ENCODE data around the gene RLF. TPM values are rescaled to one million over a fixed set of nuclear protein-coding genes. Genes with fewer than 3 reads are reported as not detected.

RLF gene
- total RNA-seq, 2 experiments from 2014 or later: 42.7 to 44.8 TPM

DNA sequence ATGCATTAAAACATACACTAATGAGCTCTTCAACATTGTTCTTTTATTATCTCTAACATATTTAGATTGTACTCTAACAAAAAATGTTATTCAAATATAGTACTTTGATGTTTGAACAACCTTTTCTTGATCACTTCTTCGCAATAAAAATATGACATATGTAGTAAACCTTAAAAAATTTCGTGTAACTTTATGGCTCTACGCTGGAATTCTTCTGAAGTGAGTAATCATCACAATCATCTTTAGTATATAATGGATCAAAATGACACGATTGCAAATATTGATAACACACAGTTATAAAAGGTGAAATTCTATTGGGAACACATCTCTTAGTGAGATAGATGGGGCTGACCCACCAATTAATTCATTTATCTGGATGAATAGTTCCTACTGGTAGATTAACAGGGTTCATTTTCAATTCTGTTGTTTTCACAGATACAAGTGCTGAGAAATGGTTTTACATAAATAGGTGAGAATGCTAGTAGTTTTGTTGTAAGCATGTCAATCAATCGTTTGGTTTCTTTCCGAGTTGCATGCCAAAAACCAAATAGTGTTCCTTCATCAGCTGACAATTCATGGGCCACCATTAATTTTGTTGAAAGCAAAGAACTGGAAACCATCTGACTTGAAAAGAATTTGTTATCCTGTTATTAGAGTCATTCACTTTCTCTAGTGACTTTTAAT lies 95.4 kb downstream of the RLF start:
- peak overlapping the region; percentile 99 for H3K27ac Mint-ChIP-seq
- H3K4me1 ChIP-seq (ENCODE audit: insufficient read depth, low read length): peaks cover 27% of the 10 kb centered on the region
- POLR2A ChIA-PET: interaction anchor here (0.7 to 1.8 kb wide), 8 partner anchors 14 to 435 kb away, joined by 3 to 15 read pairs (median 4); partner anchors contain the start of genes NFYC, SMAP2 and ZFP69B
- no peaks in the 10 kb centered on the region for H3K27me3 Mint-ChIP-seq
- CTCF ChIA-PET: interaction anchor here (1.0 to 1.2 kb wide), 2 partner anchors 59 to 82 kb away, joined by 5 read pairs; no protein-coding TSS in a partner anchor
- TF ChIP-seq, protein P1, sequence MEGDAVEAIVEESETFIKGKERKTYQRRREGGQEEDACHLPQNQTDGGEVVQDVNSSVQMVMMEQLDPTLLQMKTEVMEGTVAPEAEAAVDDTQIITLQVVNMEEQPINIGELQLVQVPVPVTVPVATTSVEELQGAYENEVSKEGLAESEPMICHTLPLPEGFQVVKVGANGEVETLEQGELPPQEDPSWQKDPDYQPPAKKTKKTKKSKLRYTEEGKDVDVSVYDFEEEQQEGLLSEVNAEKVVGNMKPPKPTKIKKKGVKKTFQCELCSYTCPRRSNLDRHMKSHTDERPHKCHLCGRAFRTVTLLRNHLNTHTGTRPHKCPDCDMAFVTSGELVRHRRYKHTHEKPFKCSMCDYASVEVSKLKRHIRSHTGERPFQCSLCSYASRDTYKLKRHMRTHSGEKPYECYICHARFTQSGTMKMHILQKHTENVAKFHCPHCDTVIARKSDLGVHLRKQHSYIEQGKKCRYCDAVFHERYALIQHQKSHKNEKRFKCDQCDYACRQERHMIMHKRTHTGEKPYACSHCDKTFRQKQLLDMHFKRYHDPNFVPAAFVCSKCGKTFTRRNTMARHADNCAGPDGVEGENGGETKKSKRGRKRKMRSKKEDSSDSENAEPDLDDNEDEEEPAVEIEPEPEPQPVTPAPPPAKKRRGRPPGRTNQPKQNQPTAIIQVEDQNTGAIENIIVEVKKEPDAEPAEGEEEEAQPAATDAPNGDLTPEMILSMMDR (IDR thresholded peaks at IDR 0.05): no peak
- no peak for DNase-seq
- peaks cover 52% of the 10 kb centered on the region for H3K4me1 Mint-ChIP-seq (ENCODE audit: low read depth)
- no peak for ATAC-seq (ENCODE audit: poor library complexity)
- peak overlapping the region in 1 of 2 donors; percentile 99 for H3K27ac ChIP-seq (ENCODE audit: low read depth in 1 of 2, low read length in 2 of 2)
- H3K9me3 Mint-ChIP-seq: no peaks in the 10 kb centered on the region
- H3K36me3 ChIP-seq (ENCODE audit: insufficient read depth, low read length): peaks cover 14% of the 10 kb centered on the region
- peaks cover 30% of the 10 kb centered on the region for H3K36me3 Mint-ChIP-seq (ENCODE audit: low read depth)
- no peaks in the 10 kb centered on the region for H3K9me3 ChIP-seq (ENCODE audit: control insufficient read depth in 1 of 2, insufficient read depth in 1 of 2, low read length in 2 of 2)
- intact Hi-C loops (cut with DNase I, micrococcal nuclease): loop anchor here (2.0 to 10.0 kb wide), 7 partner anchors 58 to 514 kb away; partner anchors contain the start of genes RLF (in 1 of the 2), SMAP2 (in 1 of the 2) and ZNF684 (in 1 of the 2)
- peak overlapping the region; percentile 95 for H3K4me3 Mint-ChIP-seq
- H3K27me3 ChIP-seq (ENCODE audit: control insufficient read depth in 1 of 2, insufficient read depth in 2 of 2, low read length in 2 of 2): no peaks in the 10 kb centered on the region
- H3K4me3 ChIP-seq (ENCODE audit: low read length): peak overlapping the region; percentile 86

DNA sequence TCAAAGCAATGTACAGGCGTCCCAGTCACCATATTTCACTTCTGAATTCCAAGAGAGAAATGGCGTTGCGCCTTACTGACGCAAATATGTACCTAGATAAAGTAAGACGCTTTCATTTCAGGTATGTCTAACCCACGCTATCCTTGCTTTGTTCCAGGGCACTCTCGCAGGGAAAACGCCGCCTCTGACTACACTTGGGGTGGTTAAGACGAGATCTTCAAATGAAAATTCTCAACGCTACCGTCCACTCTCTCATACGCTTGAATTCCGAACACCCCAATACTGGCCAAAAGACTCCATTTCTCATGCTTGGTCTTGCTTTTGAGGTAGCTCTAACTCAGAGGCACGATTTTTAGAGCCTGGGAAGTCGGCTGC lies 96.1 kb downstream of the RLF start:
- Histone ChIP-seq H3K9me3 (ENCODE audit: control insufficient read depth in 1 of 2, insufficient read depth in 1 of 2, low read length in 2 of 2) (no peaks in the 10 kb centered on the region), H3K4me1 (ENCODE audit: insufficient read depth, low read length) (peaks cover 27% of the 10 kb centered on the region), H3K4me3 (ENCODE audit: low read length) (peak overlapping the region; percentile 86), H3K27me3 (ENCODE audit: control insufficient read depth in 1 of 2, insufficient read depth in 2 of 2, low read length in 2 of 2) (no peaks in the 10 kb centered on the region), H3K36me3 (ENCODE audit: insufficient read depth, low read length) (peaks cover 22% of the 10 kb centered on the region), H3K27ac (ENCODE audit: low read depth in 1 of 2, low read length in 2 of 2) (peak overlapping the region; percentile 95 to 99)
- peak overlapping the region; percentile 95 for H3K4me3 Mint-ChIP-seq
- H3K9me3 Mint-ChIP-seq: no peaks in the 10 kb centered on the region
- DNase-seq (no peak), ATAC-seq (ENCODE audit: poor library complexity) (no peak)
- POLR2A ChIA-PET: interaction anchor here (0.7 to 1.8 kb wide), 25 partner anchors 9 to 723 kb away, joined by 3 to 15 read pairs (median 4); partner anchors contain the start of genes CAP1, NFYC, PPT1 and RLF
- TF ChIP-seq, protein P1 (IDR thresholded peaks at IDR 0.05): no peak
- CTCF ChIA-PET: interaction anchor here (0.9 to 1.2 kb wide), 2 partner anchors 16 to 81 kb away, joined by 3 to 5 read pairs; no protein-coding TSS in a partner anchor
- H3K27me3 Mint-ChIP-seq: no peaks in the 10 kb centered on the region
- peaks cover 52% of the 10 kb centered on the region for H3K4me1 Mint-ChIP-seq (ENCODE audit: low read depth)
- intact Hi-C loops (cut with DNase I, micrococcal nuclease): loop anchor here (2.0 to 10.0 kb wide), 7 partner anchors 58 to 515 kb away; partner anchors contain the start of genes RLF (in 1 of the 2), SMAP2 (in 1 of the 2) and ZNF684 (in 1 of the 2)
- H3K27ac Mint-ChIP-seq: peak overlapping the region; percentile 99
- peaks cover 38% of the 10 kb centered on the region for H3K36me3 Mint-ChIP-seq (ENCODE audit: low read depth)

DNA sequence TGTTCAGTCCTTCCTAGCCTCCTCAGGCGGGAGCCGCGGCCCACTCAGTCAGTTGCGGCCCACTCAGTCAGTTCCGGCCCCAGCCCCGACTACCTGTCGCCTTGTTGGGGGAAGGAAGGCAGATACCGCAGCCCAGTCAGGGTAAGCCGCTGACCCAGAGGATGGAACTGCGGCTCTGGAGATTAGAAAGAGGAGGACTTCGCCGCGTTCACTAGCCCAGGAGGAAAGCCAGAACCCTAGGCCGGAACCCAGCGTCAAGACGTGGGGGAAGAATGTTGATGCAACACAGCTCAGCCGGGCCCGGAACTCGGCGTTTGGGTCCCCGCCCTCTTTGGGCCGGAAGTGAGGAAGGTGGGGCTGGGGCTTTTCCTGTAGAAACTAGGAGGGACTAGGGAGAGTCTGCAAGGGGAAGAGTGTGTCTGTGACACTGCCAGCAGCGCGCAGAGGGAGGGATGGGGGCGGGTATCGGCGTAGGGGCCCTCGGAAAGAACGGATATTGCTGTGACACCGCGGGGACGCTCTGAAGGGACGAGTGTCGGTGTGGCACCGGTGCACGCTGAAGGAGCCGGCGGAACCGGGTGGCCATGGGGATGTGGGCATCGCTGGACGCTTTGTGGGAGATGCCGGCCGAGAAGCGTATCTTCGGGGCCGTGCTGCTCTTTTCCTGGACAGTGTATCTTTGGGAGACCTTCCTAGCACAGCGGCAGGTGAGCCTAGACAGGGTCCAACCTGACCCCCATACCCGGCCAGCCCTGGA lies 96.7 kb downstream of the RLF start, which contains the start of gene ZMPSTE24:
Gene ZMPSTE24, plus strand, starts transcription at position 549 of the 757 bp plus-strand sequence. Its CDS starts 36 bp downstream, at position 585.
- intact Hi-C loops (cut with DNase I, micrococcal nuclease): loop anchor here (1.0 to 10.0 kb wide), 9 partner anchors 57 to 516 kb away; partner anchors contain the start of genes CAP1 (in 2 of the 2), RLF (in 2 of the 2), SMAP2 (in 1 of the 2) and ZNF684 (in 1 of the 2)
- Mint-ChIP-seq H3K27me3 (no peaks in the 10 kb centered on the region), H3K4me1 (ENCODE audit: low read depth) (peaks cover 56% of the 10 kb centered on the region), H3K27ac (peak within 1 kb of the TSS; percentile 99), H3K36me3 (ENCODE audit: low read depth) (peaks cover 44% of the 10 kb centered on the region), H3K4me3 (peak within 1 kb of the TSS; percentile 95), H3K9me3 (no peaks in the 10 kb centered on the region)
- TF ChIP-seq, protein P1 (IDR thresholded peaks at IDR 0.05): no peak
- peaks cover 27% of the 10 kb centered on the region for H3K4me1 ChIP-seq (ENCODE audit: insufficient read depth, low read length)
- ATAC-seq (ENCODE audit: poor library complexity) (peak; percentile 95), DNase-seq (peak; percentile 93 to 99 (median 95))
- H3K36me3 ChIP-seq (ENCODE audit: insufficient read depth, low read length): peaks cover 27% of the 10 kb centered on the region
- H3K9me3 ChIP-seq (ENCODE audit: control insufficient read depth in 1 of 2, insufficient read depth in 1 of 2, low read length in 2 of 2): no peaks in the 10 kb centered on the region
- POLR2A ChIA-PET: interaction anchor here (0.7 to 1.8 kb wide), 22 partner anchors 9 to 722 kb away, joined by 3 to 15 read pairs (median 4); partner anchors contain the start of genes CAP1, NFYC, PPT1 and RLF
- CTCF ChIA-PET: interaction anchor here (0.9 to 1.2 kb wide), 2 partner anchors 16 to 81 kb away, joined by 3 to 5 read pairs; no protein-coding TSS in a partner anchor
- H3K27me3 ChIP-seq (ENCODE audit: control insufficient read depth in 1 of 2, insufficient read depth in 2 of 2, low read length in 2 of 2): no peaks in the 10 kb centered on the region
- peak within 1 kb of the TSS; percentile 86 for H3K4me3 ChIP-seq (ENCODE audit: low read length)
- H3K27ac ChIP-seq (ENCODE audit: low read depth in 1 of 2, low read length in 2 of 2): peak within 1 kb of the TSS; percentile 95 to 99

Measured in CD4-positive, alpha-beta T cell (primary cell).